ENCODE data around the gene NOX5. TPM values are rescaled to one million over a fixed set of nuclear protein-coding genes. Genes with fewer than 3 reads are reported as not detected.

Gene NOX5
- total RNA-seq, 4 donors from 2014 or later = 1.6 TPM; not detected in 3

- Histone ChIP-seq H3K36me3 (no peaks in the 10 kb centered on the region), H3K4me3 (peak overlapping the region; percentile 58), H3K27ac (no peak overlapping the region), H3K27me3 (no peaks in the 10 kb centered on the region), H3K9me3 (no peaks in the 10 kb centered on the region), H3K4me1 (peaks cover 15% of the 10 kb centered on the region)
- WGBS = under 1% methylated on average over 45 of the region's 45 CpGs
- no peak for TF ChIP-seq POLR2A (IDR thresholded peaks at IDR 0.05)
- TF ChIP-seq CTCF (IDR thresholded peaks at IDR 0.05) = no peak
- no peak for TF ChIP-seq POLR2AphosphoS5 (IDR thresholded peaks at IDR 0.05)
- TF ChIP-seq EP300 (IDR thresholded peaks at IDR 0.05) = no peak
- peak in 1 of 2 donors; percentile 63 for DNase-seq (ENCODE audit: low spot score in 2 of 2)
Measured at GRCh38 chr15:69074001-69074842, 59.7 kb downstream of the NOX5 start.

- Histone ChIP-seq H3K9me3 (no peaks in the 10 kb centered on the region), H3K36me3 (no peaks in the 10 kb centered on the region), H3K4me1 (peaks cover 15% of the 10 kb centered on the region), H3K27ac (no peak overlapping the region), H3K27me3 (no peaks in the 10 kb centered on the region), H3K4me3 (peak overlapping the region; percentile 58)
- no peak for DNase-seq (ENCODE audit: low spot score in 2 of 2)
- TF ChIP-seq EP300 (IDR thresholded peaks at IDR 0.05) = no peak
- no peak for TF ChIP-seq CTCF (IDR thresholded peaks at IDR 0.05)
- TF ChIP-seq POLR2A (IDR thresholded peaks at IDR 0.05) = no peak
- no peak for TF ChIP-seq POLR2AphosphoS5 (IDR thresholded peaks at IDR 0.05)
- 30% methylated on average over 6 of the region's 6 CpGs for WGBS
Measured at GRCh38 chr15:69074843-69075224, 60.3 kb downstream of the NOX5 start.

GRCh38 chr15:69075440-69075839 is 60.9 kb downstream of the NOX5 start:
- H3K27ac ChIP-seq = no peak overlapping the region
- 86% methylated on average over 5 of the region's 5 CpGs for WGBS
- DNase-seq (ENCODE audit: low spot score in 2 of 2) = no peak
- no peaks in the 10 kb centered on the region for H3K36me3 ChIP-seq
- TF ChIP-seq POLR2AphosphoS5 (IDR thresholded peaks at IDR 0.05) (no peak), EP300 (IDR thresholded peaks at IDR 0.05) (no peak), POLR2A (IDR thresholded peaks at IDR 0.05) (no peak), CTCF (IDR thresholded peaks at IDR 0.05) (no peak)
- no peak overlapping the region for H3K4me3 ChIP-seq
- peaks cover 15% of the 10 kb centered on the region for H3K4me1 ChIP-seq
- H3K27me3 ChIP-seq = no peaks in the 10 kb centered on the region
- no peaks in the 10 kb centered on the region for H3K9me3 ChIP-seq

- TF ChIP-seq CTCF (IDR thresholded peaks at IDR 0.05) (no peak), POLR2A (IDR thresholded peaks at IDR 0.05) (no peak), POLR2AphosphoS5 (IDR thresholded peaks at IDR 0.05) (no peak), EP300 (IDR thresholded peaks at IDR 0.05) (no peak)
- no peak overlapping the region for H3K4me3 ChIP-seq
- H3K36me3 ChIP-seq = no peaks in the 10 kb centered on the region
- no peaks in the 10 kb centered on the region for H3K9me3 ChIP-seq
- H3K27me3 ChIP-seq = no peaks in the 10 kb centered on the region
- H3K27ac ChIP-seq = no peak overlapping the region
- no peak for DNase-seq (ENCODE audit: low spot score in 2 of 2)
- H3K4me1 ChIP-seq = peaks cover 28% of the 10 kb centered on the region
- 86% methylated on average over 1 of the region's 1 CpG for WGBS
Measured at GRCh38 chr15:69076756-69077155, 62.3 kb downstream of the NOX5 start.

GRCh38 chr15:69078638-69079037 is 64.1 kb downstream of the NOX5 start:
- peaks cover 38% of the 10 kb centered on the region for H3K4me1 ChIP-seq
- H3K36me3 ChIP-seq = no peaks in the 10 kb centered on the region
- no peaks in the 10 kb centered on the region for H3K27me3 ChIP-seq
- TF ChIP-seq POLR2A (IDR thresholded peaks at IDR 0.05) (no peak), EP300 (IDR thresholded peaks at IDR 0.05) (no peak), CTCF (IDR thresholded peaks at IDR 0.05) (no peak), POLR2AphosphoS5 (IDR thresholded peaks at IDR 0.05) (no peak)
- no peak overlapping the region for H3K4me3 ChIP-seq
- H3K27ac ChIP-seq = no peak overlapping the region
- no peaks in the 10 kb centered on the region for H3K9me3 ChIP-seq
- 89% methylated on average over 8 of the region's 8 CpGs for WGBS
- no peak for DNase-seq (ENCODE audit: low spot score in 2 of 2)
